Glomerular visceral epithelial cell (primary cell): ENCODE data around the gene SRSF2.
A peak's percentile ranks its signal among the peaks of the same experiment; 100 is the strongest.
"Not testable (repeated sequence)": the region's sequence is repeated elsewhere in the genome, so short reads cannot be mapped to it uniquely, and the experiment has no call there.

Experiments used
- DNase-seq: peaks from one replicate; pipeline ENCODE4 v3.0.0-alpha.2; 2016; ENCODE audit errors: extremely low spot score

SRSF2 gene

GRCh38 chr17:76720941-76721340 lies 16.2 kb downstream of the SRSF2 start:
- no peak for DNase-seq

DNA sequence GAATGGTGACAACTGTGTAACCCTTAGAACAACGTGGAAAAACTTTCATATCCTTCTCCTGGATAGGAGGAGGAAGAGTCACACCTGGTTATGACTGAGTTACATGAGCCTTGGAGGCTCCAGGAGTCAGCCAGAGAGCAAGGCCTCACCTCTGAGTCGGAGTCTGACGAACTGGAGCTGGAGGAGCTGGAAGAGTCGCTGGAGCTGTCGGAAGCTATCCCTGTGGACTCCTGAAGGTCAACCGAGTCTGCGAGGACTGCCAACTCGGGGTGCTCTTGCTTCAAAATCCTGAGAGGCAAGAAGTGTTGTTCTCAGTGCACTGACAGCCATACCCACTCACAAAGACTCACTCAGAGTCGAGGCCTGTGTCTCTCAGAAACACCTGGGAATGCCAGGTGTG lies 16.9 kb downstream of the SRSF2 start:
- no peak for DNase-seq

GRCh38 chr17:76718516-76718915 lies 18.6 kb downstream of the SRSF2 start:
- no peak for DNase-seq

- peak; percentile 87 for DNase-seq
Measured at GRCh38 chr17:76716839-76717215, 20.3 kb downstream of the SRSF2 start.

DNA sequence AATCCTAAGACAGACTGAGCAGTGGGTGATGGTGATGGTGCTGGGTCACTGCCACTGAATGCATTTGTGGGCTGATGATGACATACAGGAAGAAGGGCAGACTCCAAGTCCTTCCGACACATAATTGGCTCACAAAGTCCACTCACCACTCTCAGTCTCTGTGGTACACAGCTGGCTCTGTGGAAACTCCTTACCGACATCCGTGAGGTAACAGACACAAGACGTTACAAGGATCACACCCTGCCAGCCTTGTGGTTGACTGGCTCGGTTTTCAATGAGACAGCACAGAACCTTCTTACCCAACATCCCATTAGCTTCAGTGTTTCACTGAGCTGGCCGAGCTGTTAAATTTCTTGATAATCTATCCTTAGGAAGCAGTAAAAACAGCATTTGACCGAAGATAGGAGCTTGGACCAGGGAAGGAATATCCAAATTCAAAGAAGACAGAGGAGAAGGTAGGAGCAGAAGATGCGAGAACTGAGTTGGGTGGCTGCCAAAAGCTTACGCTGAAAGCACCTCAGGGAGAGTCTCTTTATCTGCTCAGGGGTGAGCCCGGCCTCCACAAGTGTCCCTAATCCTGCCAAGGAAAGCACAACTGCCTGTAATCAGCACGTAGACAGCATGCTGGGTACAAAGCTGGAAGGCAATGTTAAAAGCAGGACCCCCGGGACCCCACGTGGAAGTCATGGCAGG lies 20.8 kb downstream of the SRSF2 start:
- peak; percentile 98 for DNase-seq

DNA sequence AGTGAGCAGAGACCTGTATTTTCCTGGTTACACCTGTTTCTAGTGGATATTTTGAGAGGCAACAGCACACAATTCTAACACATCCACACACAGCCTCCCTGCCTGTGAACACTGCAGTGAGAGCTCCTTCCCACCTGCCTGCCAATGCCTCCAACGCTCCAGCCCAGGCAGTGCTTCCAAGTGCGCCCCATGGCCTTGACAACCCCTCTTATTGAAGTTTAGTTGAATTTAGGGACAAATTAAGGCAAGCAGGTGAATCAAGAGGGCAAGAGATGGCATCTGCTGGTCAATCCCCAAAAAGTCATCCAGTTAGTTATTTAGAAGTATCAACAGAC lies 21.7 kb downstream of the SRSF2 start:
- no peak for DNase-seq

GRCh38 chr17:76714822-76715495 lies 22.2 kb downstream of the SRSF2 start:
- peak; percentile 69 for DNase-seq

DNA sequence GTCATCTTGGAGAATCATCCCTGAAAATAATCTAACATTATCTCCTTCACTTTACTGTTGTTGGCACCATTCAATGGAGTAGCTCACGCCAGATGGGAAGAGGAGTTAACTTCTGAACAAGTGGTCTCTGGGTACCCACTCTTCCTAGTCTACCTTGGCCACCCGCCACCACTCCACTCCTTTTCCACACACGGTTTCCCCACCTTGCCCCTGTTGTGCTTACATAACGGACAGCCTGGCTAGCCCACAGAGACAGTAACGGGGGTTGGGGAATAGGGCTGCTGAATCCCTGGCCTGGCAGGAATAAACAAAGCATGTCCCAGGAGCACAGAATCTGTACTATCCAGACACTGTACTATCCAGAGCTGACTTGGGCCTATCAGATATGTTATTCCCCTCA lies 22.8 kb downstream of the SRSF2 start:
- no peak for DNase-seq

DNA sequence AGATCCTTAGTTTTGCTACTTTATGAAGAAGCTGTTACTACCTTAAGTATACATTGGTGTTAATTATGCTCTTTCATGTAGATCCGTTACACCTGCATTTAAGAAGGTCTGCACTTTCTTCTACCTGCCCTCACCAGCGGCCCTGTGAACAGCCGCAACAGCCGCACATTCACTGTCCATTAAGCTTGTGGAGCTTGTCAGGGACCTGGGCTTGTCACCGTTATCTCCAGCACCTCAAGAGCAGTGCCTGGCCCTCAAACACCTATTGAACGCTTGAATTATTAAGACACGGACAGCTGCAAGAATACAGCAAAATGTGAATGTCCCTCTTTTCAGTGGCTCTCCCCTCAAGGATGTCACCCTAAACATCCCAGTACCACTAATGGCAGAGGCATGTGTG lies 23.4 kb downstream of the SRSF2 start:
- DNase-seq = no peak

DNA sequence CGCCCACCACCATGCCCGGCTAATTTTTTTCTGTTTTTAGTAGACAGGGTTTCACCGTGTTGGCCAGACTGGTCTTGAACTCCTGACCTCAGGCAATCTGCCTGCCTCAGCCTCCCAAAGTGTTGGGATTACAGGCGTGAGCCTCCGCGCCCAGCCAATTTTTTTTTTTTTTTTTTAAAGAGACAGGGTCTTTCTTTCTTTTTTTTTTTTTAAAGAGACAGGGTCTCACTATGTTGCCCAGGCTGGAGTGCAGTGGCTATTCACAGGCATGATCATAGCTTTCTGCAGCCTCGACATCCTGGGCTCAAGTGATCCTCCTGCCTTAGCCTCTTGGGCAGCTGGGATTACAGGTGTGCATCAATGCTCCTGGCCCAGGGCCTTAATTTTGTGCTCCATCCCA lies 24.8 kb downstream of the SRSF2 start:
- not testable (repeated sequence) for DNase-seq

DNA sequence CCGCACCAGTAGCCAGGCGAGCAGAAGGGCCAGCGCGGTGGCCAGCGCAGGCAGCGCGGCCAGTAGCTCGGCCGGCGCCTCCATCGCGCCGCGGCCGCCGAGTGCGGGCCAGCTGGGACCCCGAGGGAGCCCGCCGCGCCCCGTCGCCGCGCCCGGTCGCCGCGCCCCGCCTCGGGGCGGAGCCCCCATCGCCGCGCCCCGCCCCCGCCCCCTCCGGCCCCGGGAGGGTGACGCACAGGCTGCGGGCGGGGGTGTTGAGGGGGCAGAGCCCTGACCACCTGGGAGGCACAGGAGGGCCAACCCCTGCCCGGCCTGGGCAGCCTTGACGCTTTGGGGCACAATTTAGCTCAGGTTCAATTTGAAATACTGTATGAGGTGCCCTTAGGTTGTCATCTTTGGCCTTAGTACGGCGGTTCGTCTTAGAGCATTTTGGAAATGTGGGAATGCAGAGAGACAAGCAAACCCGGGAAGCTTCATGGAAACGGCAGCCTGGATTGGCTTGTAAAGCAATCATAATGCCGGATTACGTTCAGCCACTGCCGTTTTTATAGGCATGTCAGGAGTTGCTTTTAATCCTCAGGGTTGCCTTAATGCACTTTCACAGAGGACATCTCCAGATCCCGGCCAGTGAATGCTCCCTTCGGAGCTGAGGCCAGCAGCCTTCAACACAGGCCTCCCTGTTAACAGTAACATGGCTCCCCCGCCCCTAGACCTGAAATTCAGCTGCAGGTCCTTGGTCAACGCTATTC lies 26.1 kb downstream of the SRSF2 start, which contains the start of gene MXRA7:
MXRA7 (minus strand) TSS at position 103 of the 749 bp plus-strand sequence; CDS start at position 84, 19 bp downstream.
- peak; percentile 88 for DNase-seq

DNA sequence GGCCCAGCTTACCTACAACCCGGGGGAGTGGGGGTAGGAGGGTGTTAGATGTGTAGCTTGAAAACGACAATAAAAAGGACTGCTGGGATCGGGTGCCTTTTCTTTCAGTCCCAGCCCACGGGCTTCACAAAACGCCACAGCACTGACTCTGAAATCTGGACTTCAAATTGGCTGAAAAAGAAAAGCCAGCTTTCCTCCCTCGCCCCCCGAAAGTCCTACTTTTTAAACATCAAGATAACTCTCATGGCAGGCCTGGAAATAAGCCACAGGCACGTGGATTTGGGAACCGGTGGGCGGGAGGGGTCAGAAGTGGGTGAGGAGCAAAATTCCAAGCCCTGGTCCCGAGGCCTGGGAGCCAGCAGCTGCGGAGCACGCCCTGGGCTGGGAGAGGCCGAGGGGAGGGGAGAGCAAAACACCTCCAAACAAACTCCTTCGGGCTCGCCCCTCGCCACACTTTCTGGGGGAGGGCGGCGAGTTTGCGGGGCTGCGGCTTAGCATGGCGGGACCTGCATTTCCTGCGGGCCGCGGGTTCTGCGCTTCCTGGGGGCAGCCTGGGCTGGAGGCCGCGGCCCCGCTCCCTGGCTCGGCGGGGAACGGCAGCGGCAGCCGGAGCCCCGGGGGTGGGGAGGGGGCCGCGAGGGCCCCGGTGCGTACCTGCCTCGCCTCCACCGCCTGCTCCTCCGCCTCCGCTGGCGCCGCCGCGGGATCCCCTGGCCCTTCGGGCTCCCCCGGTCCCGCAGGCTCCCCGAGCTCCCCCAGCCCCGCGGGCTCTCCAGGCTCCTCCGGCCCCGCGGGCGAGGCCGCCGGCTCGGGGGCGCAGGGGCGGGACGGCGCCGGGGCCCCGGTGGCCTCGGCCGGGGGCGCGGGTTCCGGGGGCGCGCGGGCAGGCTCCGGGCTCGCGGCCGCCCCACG lies 26.9 kb downstream of the SRSF2 start:
- DNase-seq = not testable (repeated sequence)

GRCh38 chr17:76709077-76709950 lies 27.8 kb downstream of the SRSF2 start:
- peak; percentile 97 for DNase-seq

DNA sequence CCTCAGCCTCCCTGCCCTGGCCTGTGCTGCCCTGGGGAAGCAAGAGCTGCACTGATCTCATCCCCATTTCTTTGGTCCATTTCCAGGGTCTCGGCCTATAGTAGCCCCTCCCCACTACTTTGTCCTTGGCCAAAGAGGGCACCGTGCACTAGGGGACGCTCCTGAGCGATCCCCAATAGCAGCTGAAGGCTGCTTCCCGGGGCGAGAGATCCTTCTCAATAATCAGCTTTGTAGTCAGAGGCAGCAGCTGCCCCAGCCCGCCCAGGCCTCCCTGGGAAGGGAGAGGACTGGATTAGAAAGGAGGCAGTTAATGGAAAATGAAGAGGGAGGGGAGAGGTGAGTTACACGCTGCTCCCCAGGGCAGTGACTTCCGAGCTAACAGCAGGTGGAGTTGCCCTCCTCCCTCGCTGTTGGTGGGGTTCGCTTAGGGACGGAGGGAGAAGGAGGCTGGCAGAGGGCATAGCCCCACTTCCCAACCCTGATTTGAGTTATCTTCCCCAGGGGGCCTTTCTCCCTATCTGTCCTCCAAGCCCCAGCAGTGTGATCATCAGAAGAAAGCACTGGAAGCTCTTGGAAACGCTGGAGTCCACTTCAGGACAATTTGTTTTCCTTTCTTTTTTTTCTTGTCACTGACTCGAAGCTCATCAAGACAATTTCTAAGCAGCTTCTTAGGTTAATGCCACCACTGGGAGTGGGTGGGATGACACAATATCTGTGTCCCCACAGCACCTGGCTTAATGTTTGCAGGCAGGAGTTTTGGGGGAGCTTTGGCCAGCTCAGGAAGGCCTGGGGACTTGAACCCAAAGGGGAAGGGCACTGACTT lies 28.9 kb downstream of the SRSF2 start:
- DNase-seq = no peak

DNA sequence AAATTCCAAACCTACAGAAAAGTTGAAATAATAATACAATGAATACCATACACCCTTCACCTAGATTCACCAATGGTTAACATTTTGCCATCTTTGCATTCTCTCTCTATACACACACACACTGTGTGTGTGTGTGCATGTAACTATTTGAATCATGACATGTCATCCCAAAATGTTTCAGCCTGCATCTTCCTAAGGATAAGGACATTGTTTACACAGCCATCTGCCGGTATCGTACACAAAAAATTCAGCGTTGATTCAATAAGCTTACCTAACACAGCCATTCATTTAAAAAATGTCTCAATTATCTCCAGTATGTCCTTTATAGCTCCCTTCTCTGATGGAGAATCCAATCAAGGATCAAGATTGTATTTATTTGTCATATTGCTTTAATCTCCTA lies 30.3 kb downstream of the SRSF2 start:
- DNase-seq = no peak

DNA sequence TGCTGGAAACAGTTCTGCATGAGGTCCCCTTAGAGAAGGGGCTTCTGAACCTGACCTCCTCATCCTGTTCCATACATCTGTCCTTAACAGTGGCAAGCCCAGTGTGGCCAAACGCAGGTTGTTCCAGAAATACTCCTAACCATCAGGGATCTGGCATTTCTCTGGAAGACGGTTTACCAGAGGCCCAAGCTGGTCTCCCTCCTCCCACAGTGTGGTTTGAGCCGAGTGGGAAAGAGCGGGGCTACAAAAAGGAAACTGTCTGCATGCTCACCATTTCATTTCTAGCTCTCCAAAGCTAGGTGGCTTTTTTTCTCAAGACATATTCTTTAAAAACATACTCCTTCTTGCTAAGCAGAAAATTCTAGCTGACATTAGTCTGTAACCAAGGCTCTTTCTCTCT lies 32.3 kb downstream of the SRSF2 start:
- DNase-seq = no peak

DNA sequence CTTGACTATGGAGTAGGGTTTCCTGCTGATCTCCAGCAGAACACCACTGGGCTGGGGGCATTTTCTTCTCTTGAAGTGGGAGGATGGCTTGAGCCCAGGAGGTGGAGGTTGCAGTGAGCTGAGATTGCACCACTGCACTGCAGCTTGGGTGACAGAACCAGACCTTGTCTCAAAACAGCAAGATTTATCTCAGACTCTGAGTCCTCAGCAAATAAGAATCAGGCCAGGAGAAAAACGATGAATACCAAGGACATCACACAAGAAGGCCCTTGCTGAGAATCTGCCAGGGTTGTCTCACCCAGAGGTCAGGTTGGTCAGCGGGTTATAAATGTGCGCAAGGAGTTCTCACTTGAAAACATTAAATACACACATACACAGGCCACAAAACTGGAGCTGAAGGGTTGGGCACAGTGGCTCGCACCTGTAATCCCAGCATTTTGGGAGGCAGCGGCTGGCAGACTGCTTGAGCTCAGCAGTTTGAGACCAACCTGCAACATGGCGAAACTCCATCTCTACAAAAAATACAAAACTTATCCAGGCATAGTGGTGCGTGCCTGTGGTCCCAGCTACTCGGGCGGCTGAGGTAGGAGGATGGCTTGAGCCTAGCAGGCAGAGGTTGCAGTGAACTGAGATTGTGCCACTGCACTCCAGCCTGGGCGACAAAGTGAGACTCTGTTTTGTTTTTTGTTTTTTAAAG lies 34.0 kb downstream of the SRSF2 start:
- no peak for DNase-seq

GRCh38 chr17:76702076-76702475 lies 35.1 kb downstream of the SRSF2 start:
- no peak for DNase-seq

GRCh38 chr17:76701471-76701967 lies 35.6 kb downstream of the SRSF2 start:
- no peak for DNase-seq
